Dedifferentiated amniotic fluid mesenchymal stem cell (primary cell): ENCODE measurements around the gene OPHN1.
"Not testable (repeated sequence)": the region's sequence is repeated elsewhere in the genome, so short reads cannot be mapped to it uniquely, and the experiment has no call there.

ENCODE experiments used
- DNase-seq: peaks from one replicate; pipeline ENCODE4 v3.0.0-alpha.2; 2016; ENCODE audit errors: extremely low spot score

OPHN1 gene

GRCh38 chrX:68355629-68355920 is 77.7 kb downstream of the OPHN1 start:
- no peak for DNase-seq

DNA sequence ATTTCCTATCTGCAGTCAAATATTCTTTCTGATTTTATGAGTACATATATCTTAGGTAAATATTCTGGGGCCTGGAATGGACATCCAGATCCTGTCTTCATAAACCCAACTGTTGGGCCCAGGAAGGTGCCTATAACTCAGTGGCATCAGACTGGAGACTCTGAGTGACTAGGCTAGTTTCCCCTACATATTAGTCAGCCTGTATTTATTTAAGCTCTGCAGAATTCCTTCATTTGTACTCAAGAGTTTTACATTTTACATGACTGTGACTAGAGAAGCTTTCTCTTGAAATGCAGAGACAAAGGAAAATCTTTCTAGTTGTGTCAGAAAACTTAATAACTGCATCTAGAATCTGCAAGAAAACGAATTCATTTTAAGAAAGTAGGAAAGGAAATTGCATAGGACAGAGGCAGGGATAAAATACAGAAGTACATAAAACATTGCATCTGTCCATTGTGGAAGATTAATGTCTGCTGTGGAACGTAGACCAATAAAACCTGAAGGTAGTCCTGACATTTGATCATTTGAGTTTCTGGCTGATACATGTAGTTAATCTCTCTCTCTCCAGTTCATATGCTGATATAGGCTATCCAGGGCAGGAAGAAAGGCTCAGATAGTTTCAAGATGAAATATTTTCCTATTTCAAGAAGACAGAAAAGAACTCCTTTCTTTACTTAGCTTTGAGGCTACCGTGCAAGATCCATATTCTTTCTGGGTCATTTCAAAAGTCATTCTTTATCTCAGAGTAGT is 78.2 kb downstream of the OPHN1 start:
- DNase-seq = no peak

DNA sequence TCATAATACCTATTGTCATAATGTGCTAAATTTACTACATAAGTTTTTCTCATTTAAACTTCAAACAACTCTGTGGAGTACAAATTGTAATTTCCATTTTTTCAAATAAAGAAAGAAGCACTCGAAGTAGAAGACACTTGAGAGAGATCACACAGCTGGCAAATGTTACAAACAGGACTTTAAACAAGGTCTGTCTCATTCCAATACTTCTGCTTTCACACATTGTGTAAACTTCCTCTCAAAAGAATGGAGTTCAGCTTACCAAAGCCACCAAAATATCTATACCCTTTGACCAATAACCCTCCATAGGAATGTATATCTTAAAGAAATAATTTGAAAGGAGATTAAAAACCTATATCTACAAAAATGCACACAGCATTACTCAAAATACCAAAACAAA is 88.3 kb downstream of the OPHN1 start:
- DNase-seq = no peak

GRCh38 chrX:68343551-68343950 is 89.7 kb downstream of the OPHN1 start:
- no peak for DNase-seq

DNA sequence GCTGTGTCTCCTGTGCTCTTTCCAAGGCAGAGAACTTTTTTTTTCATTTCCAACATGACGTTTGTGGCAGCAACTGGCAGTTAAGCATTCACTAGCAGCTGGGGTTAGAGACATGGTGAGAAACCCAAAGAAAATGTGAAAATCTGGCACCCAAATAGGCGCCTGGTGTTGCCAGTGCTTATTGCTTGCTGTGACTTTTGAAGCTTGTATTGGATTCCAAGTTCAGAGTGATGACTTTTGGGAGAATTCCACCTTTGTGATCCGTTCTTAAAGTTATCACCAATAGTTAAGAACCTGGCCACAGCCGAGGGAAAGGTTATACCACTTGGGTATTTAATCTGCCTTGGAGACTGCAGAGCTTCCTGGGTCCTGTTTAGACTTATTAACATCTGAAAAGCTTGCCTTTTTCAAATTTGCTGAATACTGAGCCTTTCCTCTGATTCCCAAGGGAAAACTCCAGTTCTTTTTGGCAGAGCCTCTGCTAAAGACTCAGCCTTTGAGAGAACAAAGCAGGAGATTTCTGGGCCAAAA is 101.0 kb downstream of the OPHN1 start:
- DNase-seq = no peak

DNA sequence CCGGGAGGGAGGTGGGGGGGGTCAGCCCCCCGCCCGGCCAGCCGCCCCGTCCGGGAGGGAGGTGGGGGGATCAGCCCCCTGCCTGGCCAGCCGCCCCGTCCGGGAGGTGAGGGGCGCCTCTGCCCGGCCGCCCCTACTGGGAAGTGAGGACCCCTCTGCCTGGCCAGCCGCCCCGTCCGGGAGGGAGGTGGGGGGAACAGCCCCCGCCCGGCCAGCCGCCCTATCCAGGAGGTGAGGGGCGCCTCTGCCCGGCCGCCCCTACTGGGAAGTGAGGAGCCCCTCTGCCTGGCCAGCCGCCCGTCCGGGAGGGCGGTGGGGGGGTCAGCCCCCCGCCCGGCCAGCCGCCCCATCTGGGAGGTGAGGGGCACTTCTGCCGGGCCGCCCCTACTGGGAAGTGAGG is 106.5 kb downstream of the OPHN1 start:
- DNase-seq = not testable (repeated sequence)

- DNase-seq = peak; percentile 67
These were observed 125.5 kb downstream of the OPHN1 start for GRCh38 chrX:68307769-68308168.

DNA sequence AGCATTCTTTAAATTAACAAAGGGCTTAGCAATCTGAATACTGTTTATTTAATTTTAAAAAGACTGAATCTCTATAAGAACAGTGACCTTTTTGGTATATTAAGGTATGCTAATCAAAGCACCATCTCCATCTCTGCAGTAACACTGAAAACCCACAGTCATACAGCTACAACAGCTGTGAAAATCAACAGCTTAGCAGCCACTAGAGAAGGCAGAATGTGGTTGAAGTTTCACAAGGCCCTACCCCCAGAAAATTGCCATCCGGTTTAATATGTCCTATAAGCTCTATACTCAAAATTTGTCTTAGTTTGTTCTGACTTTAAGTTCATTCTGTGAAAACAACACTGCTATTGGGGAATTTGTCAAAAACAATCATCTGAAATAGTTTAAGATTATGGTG is 128.7 kb downstream of the OPHN1 start:
- no peak for DNase-seq

- peak; percentile 45 for DNase-seq
These were observed 133.4 kb downstream of the OPHN1 start for GRCh38 chrX:68299898-68300297.

DNA sequence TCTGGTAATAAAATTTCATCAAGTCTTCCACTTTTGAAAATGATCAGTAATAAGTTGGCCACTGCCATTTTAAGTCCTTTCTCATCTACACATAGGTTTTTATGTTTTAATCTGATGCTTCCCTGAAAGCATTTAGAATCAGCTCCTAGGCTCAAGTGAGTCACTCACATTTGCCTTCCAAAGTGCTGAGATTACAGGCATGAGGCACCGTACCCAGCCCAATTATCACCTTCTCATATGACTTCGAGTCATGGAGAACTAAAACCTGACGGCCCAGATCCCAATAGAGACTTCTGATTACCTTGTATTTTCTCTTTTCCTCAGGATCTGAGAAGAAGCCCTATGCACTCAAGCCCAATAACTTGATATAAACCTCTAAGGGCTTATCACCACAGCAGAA is 140.8 kb downstream of the OPHN1 start:
- DNase-seq = no peak

DNA sequence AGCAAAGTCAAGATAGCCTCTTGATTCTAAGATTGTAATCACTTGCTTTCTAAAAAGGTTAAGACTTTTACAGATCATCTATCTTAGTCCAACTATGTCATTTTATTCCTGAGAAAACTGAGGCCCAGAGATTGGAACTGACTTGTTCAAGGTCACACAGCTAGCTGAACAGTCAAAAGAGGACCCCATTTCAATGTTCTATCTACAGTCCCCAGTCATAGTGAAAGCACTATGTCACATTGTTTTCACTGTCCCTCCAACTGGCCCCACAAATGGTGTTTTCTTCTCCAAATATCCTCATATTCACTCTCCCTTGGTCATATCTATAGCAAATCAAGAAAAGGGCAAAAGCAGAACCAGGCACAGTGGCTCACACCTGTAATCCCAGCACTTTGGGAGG is 145.2 kb downstream of the OPHN1 start:
- DNase-seq = no peak

DNA sequence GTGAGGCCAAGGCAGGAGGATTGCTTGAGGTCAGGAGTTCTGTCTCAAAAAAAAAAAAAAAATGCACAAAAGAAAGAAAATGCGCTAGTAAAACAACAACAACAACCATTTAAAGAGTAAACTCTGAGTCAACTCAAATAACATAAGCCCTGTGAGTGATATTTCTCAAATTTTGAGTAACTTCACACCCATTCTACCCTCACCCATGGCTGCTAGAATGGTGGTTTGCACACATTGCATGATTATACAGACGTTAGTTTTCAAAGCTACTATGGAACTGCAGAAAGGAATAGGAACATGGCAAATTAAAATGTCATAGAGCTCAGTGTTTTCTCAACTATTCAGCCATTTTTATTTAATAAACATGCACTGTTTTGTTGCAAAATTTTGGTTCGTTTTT is 145.9 kb downstream of the OPHN1 start:
- no peak for DNase-seq

- DNase-seq = no peak
These were observed 146.3 kb downstream of the OPHN1 start for GRCh38 chrX:68286980-68287379.

DNA sequence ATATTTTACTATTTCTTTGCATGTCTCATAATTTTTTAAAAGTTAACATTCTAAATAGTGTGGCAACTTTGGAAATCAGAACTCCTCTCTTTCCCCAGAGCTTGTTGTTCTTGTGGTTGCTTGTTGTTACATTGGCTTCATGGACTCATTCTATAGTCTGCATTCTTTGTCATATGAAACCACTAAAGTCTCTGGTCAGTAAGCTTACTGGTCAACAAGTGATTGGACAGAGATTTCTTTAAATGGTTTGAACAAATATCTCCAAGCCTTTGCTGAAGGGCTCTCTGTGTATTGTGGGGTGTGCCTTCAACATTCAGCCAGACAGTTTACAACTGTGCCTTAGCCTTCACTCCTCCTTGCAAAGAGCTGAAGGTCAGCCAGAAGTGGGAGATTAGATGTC is 147.2 kb downstream of the OPHN1 start:
- DNase-seq = peak; percentile 36

GRCh38 chrX:68284281-68284904 is 148.9 kb downstream of the OPHN1 start:
- no peak for DNase-seq

DNA sequence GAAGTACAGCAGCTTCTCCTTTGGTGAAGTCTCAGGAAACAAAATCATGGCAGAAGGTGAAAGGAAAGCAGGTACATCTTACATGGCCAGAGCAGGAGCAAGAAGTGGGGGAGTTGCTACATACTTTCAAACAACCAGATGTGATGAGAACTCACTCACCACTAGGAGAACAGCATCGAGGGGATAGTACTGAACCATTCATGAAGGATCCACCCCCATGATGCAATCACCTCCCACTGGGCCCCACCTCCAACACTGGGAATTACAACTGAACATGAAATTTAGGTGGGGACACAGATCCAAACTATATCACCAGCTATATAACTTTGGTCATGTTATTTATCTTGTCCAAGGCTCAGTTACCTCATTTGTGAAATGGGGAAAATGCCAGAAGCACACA is 159.4 kb downstream of the OPHN1 start:
- no peak for DNase-seq

- not testable (repeated sequence) for DNase-seq
These were observed 168.5 kb downstream of the OPHN1 start for GRCh38 chrX:68264793-68265192.

DNA sequence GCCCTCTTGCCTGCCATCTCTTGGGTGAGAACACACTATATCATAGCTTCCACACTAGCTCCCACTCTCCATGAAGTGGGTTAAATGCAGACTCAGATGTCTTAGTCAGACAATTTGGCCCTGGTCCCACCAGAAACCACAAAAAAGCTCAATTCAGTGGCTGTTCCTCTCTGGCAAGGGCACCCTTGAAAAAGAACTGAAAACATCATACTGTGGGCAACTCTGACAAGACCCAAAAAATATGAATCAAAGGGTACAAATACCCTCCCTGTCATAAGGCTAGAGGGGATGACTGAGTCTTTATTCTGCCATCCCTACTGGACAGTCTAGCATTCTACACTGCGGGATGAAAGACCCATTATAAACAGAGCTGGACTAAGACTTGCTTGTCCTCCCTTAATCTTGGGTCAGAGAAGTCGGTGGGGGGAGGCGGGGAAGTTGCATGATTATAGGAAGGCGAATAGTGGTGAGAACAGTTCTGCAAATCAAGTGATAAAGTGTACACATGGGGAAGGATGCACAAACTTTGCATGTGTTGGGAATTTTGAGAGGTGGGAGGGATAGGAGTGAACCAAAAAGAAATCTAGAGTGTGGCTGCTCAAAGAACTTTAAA is 172.1 kb downstream of the OPHN1 start:
- no peak for DNase-seq

DNA sequence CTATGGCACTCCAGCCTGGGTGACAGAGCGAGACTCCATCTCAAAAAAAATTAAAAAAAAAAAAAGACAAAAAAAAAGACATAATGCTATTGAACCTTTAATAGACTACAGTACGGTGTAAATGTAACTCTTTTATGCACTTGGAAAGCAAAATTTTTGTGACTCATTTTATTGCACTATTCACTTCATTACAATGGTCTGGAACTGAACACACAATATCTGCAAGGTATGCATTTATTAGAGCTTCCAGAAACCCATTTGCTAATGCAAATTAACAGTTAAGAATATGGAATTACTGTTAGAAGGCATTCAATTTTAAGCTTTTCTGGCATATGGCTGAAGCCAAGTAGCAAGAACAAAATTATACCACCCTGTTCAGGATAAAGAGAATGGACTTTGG is 176.3 kb downstream of the OPHN1 start:
- no peak for DNase-seq

DNA sequence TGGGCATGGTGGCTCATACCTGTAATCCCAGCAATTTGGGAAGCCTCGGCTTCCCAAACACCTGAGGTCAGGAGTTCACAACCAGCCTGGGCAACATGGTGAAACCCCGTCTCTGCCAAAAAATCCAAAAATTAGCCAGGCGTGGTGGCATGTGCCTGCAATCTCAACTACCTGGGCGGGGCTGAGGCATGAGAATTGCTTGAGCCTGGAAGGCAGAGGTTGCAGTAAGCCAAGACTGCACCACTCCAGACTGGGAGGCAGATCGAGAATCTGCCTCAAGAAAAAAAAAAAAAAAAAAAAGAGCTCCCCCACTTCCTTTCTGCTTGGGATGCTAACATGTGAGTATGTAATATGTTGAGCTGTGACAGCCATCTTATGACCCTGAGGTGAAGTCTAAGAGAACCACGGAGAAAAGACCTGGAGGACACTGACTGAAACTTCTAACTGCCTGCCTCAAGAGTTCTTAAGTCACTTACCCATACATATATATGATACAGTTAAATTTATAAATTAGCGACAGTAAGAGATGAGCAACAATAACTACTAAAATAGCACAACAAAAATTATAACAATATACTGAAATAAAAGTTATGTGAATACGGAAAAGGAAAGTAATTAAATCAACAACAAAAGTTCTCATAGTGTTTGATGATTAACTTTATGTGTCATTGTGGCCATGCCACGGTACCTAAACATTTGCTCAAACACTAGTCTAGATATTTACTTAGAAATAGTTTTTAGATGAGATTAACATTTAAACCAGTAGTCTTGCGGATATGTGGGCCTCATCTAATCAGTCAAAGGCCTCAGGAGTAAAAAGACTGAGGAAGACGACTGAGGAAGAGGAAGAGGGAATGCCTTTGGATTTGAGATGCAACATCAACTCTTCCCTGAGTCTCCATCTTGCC is 178.3 kb downstream of the OPHN1 start:
- no peak for DNase-seq

- DNase-seq = no peak
These were observed 180.6 kb downstream of the OPHN1 start for GRCh38 chrX:68252664-68253063.

DNA sequence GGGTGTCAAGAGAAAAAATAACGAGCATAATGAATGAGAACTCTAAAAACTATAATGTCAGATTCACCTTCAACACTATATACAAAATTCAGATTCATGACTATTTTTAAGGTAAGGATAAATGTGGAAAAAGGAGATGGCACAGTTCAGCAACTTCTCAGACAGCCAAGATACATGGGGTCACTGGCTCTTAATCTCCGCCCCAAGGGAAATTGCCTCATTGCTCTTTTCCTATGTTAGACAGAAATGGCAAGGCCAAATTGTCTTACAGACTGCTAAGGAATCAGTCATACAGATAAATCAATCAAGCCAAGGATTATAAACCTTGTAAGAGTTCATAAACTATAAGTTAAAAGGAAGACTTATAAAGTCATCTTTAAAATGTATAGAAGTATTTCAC is 183.4 kb downstream of the OPHN1 start:
- DNase-seq = no peak
